ENCODE data around the gene CLIC4. TPM values are rescaled to one million over a fixed set of nuclear protein-coding genes. Genes with fewer than 3 reads are reported as not detected.

The CLIC4 gene
- total and polyA plus RNA-seq, 2 donors (not counting 1 experiment from before 2014, with no cell fraction given): 28.5 to 123 TPM

- Histone ChIP-seq H3K4me2 (replicated peaks; ENCODE audit: low read depth, low read length, poor library complexity, severe bottlenecking) (no peak overlapping the region), H2AFZ (ENCODE audit: insufficient read depth, low read depth, low read length, poor library complexity, severe bottlenecking) (no peak overlapping the region), H3K9me3 (ENCODE audit: control extremely low read depth in 1 of 3, control insufficient read depth in 2 of 3, insufficient read depth in 1 of 3, low read length in 2 of 3) (no peaks in the 10 kb centered on the region), H3K79me2 (ENCODE audit: control insufficient read depth, insufficient read depth, low read length) (no peaks in the 10 kb centered on the region), H3K36me3 (replicated peaks in 1 of 2; ENCODE audit: control extremely low read depth in 1 of 2, control insufficient read depth in 1 of 2, extremely low read depth in 1 of 2, insufficient read depth in 2 of 2, low read length in 1 of 2) (no peaks in the 10 kb centered on the region), H3K4me3 (ENCODE audit: control extremely low read depth in 1 of 5, extremely low read depth in 1 of 5, insufficient read depth in 1 of 5, low read depth in 2 of 5, low read length in 4 of 5) (no peak overlapping the region), H3K9ac (ENCODE audit: low read length) (no peak overlapping the region), H3K27me3 (replicated peaks in 1 of 4; ENCODE audit: control extremely low read depth in 1 of 4, control insufficient read depth in 3 of 4, insufficient read depth in 4 of 4, low read length in 3 of 4) (peaks cover 0 to 27% (median 5%) of the 10 kb centered on the region in 4 experiments), H3K4me1 (ENCODE audit: control insufficient read depth in 2 of 2, insufficient read depth in 2 of 2, low read length in 2 of 2) (peaks cover 16 to 24% of the 10 kb centered on the region in 2 donors), H3K27ac (ENCODE audit: low read length in 2 of 2) (no peak overlapping the region), H4K20me1 (ENCODE audit: control insufficient read depth, insufficient read depth, low read length, poor library complexity, severe bottlenecking) (no peaks in the 10 kb centered on the region)
- TF ChIP-seq EZH2 (IDR thresholded peaks at IDR 0.05; ENCODE audit: borderline replicate concordance, insufficient read depth, low read depth, low read length, poor library complexity, severe bottlenecking) (no peak), CTCF (IDR thresholded peaks at IDR 0.05) (no peak)
- Mint-ChIP-seq H3K27ac (no peak overlapping the region), H3K9me3 (ENCODE audit: insufficient read depth) (no peaks in the 10 kb centered on the region), H3K4me3 (no peak overlapping the region), H3K27me3 (peaks cover 32% of the 10 kb centered on the region), H3K4me1 (peaks cover 23% of the 10 kb centered on the region)
- DNase-seq (no peak), ATAC-seq (ENCODE audit: low read depth) (no peak)
- ChIA-PET CTCF (interaction anchor here (0.5 to 1.0 kb wide), 4 partner anchors 13 to 289 kb away, joined by 3 read pairs; partner anchors contain the start of gene RUNX3), POLR2A (no interaction called here)
- intact Hi-C loops (cut with micrococcal nuclease): no loop called here
- 87% methylated on average over 22 of the region's 22 CpGs for WGBS (ENCODE audit: insufficient coverage)
These were observed 123.0 kb downstream of the CLIC4 start for GRCh38 chr1:24868016-24868875.

GRCh38 chr1:24870551-24871195 is 125.4 kb downstream of the CLIC4 start:
- H3K9me3 Mint-ChIP-seq (ENCODE audit: insufficient read depth): no peaks in the 10 kb centered on the region

More at GRCh38 chr1:24870551-24871195, 125.4 kb downstream of the CLIC4 start:
- Mint-ChIP-seq H3K27me3 (peaks cover 32% of the 10 kb centered on the region), H3K4me3 (peak overlapping the region; percentile 56), H3K27ac (no peak overlapping the region), H3K4me1 (peaks cover 18% of the 10 kb centered on the region)
- DNase-seq (peak; percentile 31), ATAC-seq (ENCODE audit: low read depth) (no peak)
- Histone ChIP-seq H3K36me3 (replicated peaks in 1 of 2; ENCODE audit: control extremely low read depth in 1 of 2, control insufficient read depth in 1 of 2, extremely low read depth in 1 of 2, insufficient read depth in 2 of 2, low read length in 1 of 2) (no peaks in the 10 kb centered on the region), H3K4me3 (ENCODE audit: control extremely low read depth in 1 of 5, extremely low read depth in 1 of 5, insufficient read depth in 1 of 5, low read depth in 2 of 5, low read length in 4 of 5) (peak overlapping the region in 2 of 5 experiments; percentile 20 to 25), H3K79me2 (ENCODE audit: control insufficient read depth, insufficient read depth, low read length) (no peaks in the 10 kb centered on the region), H3K4me1 (ENCODE audit: control insufficient read depth in 2 of 2, insufficient read depth in 2 of 2, low read length in 2 of 2) (peaks cover 11 to 24% of the 10 kb centered on the region in 2 donors), H3K9me3 (ENCODE audit: control extremely low read depth in 1 of 3, control insufficient read depth in 2 of 3, insufficient read depth in 1 of 3, low read length in 2 of 3) (no peaks in the 10 kb centered on the region), H3K27ac (ENCODE audit: low read length in 2 of 2) (no peak overlapping the region), H3K9ac (ENCODE audit: low read length) (no peak overlapping the region), H4K20me1 (ENCODE audit: control insufficient read depth, insufficient read depth, low read length, poor library complexity, severe bottlenecking) (no peaks in the 10 kb centered on the region), H3K27me3 (replicated peaks in 1 of 4; ENCODE audit: control extremely low read depth in 1 of 4, control insufficient read depth in 3 of 4, insufficient read depth in 4 of 4, low read length in 3 of 4) (peaks cover 0 to 27% (median 6%) of the 10 kb centered on the region in 4 experiments), H2AFZ (ENCODE audit: insufficient read depth, low read depth, low read length, poor library complexity, severe bottlenecking) (peak overlapping the region; percentile 54), H3K4me2 (replicated peaks; ENCODE audit: low read depth, low read length, poor library complexity, severe bottlenecking) (peak overlapping the region; percentile 65)
- 16% methylated on average over 20 of the region's 20 CpGs for WGBS (ENCODE audit: insufficient coverage)
- CTCF ChIA-PET: no interaction called here
- TF ChIP-seq EZH2 (IDR thresholded peaks at IDR 0.05; ENCODE audit: borderline replicate concordance, insufficient read depth, low read depth, low read length, poor library complexity, severe bottlenecking): no peak
- no peak for TF ChIP-seq CTCF (IDR thresholded peaks at IDR 0.05)
- POLR2A ChIA-PET: no interaction called here
- intact Hi-C loops (cut with micrococcal nuclease): no loop called here

Measured in B cell (primary cell).